ENCODE data around the gene SLC29A1.

DNA sequence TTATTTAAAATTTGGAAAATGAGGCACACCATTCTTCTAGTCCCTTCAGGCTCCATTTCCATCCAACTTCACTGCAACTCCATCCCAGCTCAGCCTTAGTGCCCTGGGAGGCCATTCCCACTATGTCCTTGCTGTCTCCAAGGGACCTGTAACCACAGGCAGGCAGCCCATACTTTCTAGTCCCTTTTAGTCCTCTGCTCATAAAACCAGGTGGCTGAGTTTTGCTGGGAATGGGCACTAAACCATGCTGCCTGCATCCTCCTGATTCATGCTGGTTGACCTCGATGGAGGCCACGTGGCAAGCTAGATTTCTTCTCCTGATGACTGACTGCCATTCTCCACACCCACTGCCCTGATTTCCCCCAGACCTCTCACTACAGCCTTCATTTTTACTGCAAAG is 34.1 kb upstream of the SLC29A1 start:
- TF ChIP-seq CTCF (IDR thresholded peaks at IDR 0.05), result no peak
- no peak for TF ChIP-seq POLR2A (IDR thresholded peaks at IDR 0.05)
- TF ChIP-seq POLR2AphosphoS5 (IDR thresholded peaks at IDR 0.05), result no peak

Measured in breast epithelium (tissue), 3 donors.